Esophagus muscularis mucosa (tissue), 3 donors: ENCODE data around the gene AIM2.

Experiments
- POLR2A ChIP-seq: fragments of 450-650 bp; IDR thresholded peaks from one replicate; pipeline ENCODE4 v1.6.1; 2017; ENCODE audit warnings: antibody characterized with exemption, moderate library complexity, mild to moderate bottlenecking, low read depth
- POLR2AphosphoS5 ChIP-seq, 2 donors: sonication (generic); formaldehyde crosslinking; IDR thresholded peaks; one replicate each; pipeline ENCODE4 v1.6.1; 2017; ENCODE audit warnings: antibody characterized with exemption in 2 of 2
- TF ChIP-seq, protein P1 (sequence below), 3 experiments: fragments of 200-600 bp in 2 of 3; fragments of 450-650 bp in 1 of 3; sonication (generic) in 2 of 3; IDR thresholded peaks; one replicate each; pipeline ENCODE4 v1.5.1; 2017 to 2019; ENCODE audit warnings: antibody characterized with exemption in 3 of 3, mild to moderate bottlenecking in 2 of 3, moderate library complexity in 1 of 3

- TF ChIP-seq POLR2A = no peak
- TF ChIP-seq, protein P1, sequence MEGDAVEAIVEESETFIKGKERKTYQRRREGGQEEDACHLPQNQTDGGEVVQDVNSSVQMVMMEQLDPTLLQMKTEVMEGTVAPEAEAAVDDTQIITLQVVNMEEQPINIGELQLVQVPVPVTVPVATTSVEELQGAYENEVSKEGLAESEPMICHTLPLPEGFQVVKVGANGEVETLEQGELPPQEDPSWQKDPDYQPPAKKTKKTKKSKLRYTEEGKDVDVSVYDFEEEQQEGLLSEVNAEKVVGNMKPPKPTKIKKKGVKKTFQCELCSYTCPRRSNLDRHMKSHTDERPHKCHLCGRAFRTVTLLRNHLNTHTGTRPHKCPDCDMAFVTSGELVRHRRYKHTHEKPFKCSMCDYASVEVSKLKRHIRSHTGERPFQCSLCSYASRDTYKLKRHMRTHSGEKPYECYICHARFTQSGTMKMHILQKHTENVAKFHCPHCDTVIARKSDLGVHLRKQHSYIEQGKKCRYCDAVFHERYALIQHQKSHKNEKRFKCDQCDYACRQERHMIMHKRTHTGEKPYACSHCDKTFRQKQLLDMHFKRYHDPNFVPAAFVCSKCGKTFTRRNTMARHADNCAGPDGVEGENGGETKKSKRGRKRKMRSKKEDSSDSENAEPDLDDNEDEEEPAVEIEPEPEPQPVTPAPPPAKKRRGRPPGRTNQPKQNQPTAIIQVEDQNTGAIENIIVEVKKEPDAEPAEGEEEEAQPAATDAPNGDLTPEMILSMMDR (IDR thresholded peaks at IDR 0.05) = no peak
- TF ChIP-seq POLR2AphosphoS5 (IDR thresholded peaks at IDR 0.05) = no peak
Observed at GRCh38 chr1:159014851-159015250, 61.7 kb downstream of the AIM2 start.
